Epithelial cell of esophagus (primary cell): ENCODE data around the gene EOLA1.
"Not testable (repeated sequence)": the region's sequence is repeated elsewhere in the genome, so short reads cannot be mapped to it uniquely, and the experiment has no call there.

Source experiments
- DNase-seq: peaks from one replicate; pipeline ENCODE4 v3.0.0; 2010; ENCODE audit warnings: low read depth
- H3K4me3 ChIP-seq: 2 replicates; pipeline ENCODE4 v1.5.1; 2011; ENCODE audit warnings: mild to moderate bottlenecking, low read length, control low read depth
- TF ChIP-seq, protein P1 (sequence below): IDR thresholded peaks from 2 replicates; pipeline ENCODE4 v1.5.1; 2011; ENCODE audit warnings: low read depth, mild to moderate bottlenecking, low read length, control low read depth, inconsistent platforms; ENCODE audit not compliant: insufficient read depth; ENCODE audit errors: missing control alignments

The EOLA1 gene

DNA sequence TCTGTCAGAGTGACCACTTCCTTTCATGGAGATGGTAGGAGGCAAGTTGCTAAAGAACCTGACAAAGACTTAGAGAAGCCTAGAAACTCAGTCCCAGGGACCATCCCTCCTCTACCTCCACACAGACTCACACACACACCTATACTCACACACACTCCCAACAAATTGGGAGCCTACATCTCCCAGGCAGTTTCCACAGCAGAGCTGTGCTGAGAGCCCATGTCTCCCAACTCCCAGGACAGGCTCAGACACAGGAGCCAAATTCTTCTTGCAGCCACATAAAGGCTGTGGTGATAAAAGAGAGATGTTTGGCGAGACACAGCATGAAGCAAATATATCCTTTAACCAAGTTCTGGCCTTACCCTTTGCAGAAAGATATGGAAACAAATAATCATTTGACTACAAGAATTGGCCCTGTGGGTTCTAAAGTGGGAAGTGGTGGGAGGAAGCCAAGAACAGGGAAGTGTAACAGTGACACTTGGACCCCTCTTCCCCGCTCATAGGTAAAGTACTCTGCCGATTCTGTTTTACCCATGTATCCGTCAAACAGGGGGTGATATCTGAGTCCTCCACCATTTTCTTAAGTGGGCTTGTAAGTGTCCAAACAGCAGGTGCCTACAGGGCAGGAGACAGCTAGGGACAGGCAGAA, 24.7 kb upstream of the EOLA1 start:
- TF ChIP-seq, protein P1, sequence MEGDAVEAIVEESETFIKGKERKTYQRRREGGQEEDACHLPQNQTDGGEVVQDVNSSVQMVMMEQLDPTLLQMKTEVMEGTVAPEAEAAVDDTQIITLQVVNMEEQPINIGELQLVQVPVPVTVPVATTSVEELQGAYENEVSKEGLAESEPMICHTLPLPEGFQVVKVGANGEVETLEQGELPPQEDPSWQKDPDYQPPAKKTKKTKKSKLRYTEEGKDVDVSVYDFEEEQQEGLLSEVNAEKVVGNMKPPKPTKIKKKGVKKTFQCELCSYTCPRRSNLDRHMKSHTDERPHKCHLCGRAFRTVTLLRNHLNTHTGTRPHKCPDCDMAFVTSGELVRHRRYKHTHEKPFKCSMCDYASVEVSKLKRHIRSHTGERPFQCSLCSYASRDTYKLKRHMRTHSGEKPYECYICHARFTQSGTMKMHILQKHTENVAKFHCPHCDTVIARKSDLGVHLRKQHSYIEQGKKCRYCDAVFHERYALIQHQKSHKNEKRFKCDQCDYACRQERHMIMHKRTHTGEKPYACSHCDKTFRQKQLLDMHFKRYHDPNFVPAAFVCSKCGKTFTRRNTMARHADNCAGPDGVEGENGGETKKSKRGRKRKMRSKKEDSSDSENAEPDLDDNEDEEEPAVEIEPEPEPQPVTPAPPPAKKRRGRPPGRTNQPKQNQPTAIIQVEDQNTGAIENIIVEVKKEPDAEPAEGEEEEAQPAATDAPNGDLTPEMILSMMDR, result no peak
- no peak for DNase-seq
- H3K4me3 ChIP-seq, result no peak overlapping the region

DNA sequence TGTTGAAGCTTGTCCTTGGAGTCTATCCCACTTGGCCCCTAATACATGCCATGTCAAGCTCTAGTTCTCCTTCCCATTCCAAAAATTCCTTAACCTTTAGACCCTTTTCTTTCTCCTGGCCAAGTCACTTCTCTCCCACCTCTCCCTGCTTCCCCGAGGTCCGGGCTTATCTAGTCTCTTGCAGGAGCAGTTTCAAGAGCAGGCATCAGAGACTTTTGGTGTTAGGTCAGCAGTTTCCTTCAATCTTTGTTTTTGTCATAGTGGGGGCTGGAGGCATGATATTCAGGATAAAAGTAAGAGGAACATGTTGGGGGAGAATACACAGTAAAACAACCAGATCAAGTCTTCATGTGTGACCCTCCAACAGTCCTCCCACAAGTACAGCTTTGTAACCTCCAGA, 24.2 kb upstream of the EOLA1 start:
- TF ChIP-seq, protein P1, result no peak
- no peak for DNase-seq
- H3K4me3 ChIP-seq, result no peak overlapping the region

DNA sequence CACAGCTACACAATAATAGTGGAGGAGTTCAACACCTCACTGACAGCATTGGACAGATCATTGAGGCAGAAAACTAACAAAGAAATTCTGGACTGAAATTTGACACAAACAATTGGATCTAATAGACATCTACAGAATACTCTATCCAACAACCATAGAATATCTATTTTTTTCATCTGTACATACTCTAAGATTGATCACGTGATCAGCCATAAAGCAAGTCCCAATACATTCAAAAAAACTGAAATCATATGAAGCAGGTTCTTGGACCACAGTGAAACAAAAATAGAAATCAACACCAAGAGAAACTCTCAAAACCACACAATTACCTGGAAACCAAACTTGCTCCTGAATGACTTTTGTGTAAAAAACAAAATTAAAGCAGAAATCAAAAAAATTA, 23.5 kb upstream of the EOLA1 start:
- TF ChIP-seq, protein P1, result no peak
- no peak for DNase-seq
- no peak overlapping the region for H3K4me3 ChIP-seq

DNA sequence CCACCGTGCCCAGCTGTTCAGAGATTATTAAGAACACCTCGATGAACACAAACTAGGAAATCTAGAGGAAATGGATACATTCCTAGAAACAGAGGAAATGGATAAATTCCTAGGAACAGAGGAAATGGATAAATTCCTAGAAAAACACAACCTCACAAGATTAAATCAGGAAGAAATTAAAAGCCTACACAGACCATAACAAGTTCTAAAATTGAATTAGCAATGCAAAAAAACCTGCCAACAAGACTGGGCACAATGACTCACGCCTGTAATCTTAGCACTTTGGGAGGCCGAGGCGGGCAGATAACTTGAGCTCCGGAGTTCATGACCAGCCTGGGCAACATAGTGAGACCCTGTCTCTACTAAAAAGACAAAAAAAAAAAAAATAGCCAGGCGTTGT, 22.6 kb upstream of the EOLA1 start:
- H3K4me3 ChIP-seq, result no peak overlapping the region
- TF ChIP-seq, protein P1, result no peak
- DNase-seq, result no peak

DNA sequence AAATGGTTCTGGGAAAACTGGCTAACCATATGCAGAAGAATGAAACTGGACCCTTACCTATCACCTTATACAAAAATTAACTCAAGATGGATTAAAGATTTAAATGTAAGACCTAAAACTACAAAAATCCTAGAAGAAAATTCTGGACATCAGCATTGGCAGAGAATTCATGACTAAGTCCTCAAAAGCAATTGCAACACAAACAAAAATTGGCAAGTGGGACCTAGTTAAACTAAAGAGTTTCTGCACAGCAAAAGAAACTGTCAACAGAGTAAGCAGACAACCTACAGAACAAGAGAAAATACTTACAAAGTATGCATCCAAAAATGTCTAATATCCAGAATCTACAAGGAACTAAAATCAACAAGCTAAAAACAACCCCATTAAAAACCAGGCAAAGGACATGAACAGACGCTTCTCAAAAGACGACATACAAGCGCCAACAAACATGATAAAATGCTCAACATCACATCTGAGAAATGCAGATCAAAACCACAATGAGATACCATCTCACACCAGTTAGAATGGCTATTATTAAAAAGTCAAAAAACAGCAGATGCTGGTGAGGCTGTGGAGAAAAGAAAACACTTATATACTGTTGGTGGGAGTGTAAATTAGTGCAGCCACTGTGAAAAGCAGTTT, 20.1 kb upstream of the EOLA1 start:
- DNase-seq, H3K4me3 ChIP-seq: not testable (repeated sequence)

DNA sequence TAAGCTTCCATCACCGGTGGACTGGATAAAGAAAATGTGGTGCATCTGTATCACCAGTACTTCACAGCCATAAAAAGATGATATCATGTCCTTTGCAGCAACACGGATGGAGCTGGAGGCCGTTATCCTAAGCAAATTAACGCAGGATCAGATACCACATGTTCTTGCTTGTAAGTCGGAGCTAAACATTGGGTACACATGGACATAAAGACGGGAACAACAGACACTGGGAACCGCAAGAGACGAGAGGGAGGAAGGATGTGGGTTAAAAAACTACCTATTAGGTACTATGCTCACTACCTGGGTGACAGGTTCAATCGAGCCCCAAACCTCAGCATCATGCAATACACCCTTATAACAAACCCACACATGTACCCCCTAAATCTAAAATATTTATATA, 19.4 kb upstream of the EOLA1 start:
- TF ChIP-seq, protein P1, result no peak
- DNase-seq, result no peak
- H3K4me3 ChIP-seq, result no peak overlapping the region

DNA sequence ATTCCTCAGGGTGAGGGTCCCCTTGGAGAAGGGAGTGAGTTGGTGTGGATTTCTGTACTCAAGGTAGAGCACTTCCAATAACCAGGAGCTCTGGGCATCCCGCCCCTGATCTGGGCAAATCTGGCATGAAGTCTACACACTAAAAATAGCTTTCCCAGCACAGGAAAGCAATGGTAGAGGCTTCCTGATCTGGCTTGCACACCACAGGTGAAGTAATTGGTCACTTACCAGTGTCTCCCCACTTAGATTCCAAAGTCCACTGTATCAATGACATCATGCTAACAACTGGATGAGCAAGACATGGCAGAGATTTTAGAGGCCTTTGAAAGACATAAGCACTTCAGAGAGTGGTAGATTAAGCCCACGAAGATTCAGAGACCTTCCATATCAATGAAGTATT, 17.9 kb upstream of the EOLA1 start:
- no peak overlapping the region for H3K4me3 ChIP-seq
- DNase-seq, result no peak
- TF ChIP-seq, protein P1, result no peak

DNA sequence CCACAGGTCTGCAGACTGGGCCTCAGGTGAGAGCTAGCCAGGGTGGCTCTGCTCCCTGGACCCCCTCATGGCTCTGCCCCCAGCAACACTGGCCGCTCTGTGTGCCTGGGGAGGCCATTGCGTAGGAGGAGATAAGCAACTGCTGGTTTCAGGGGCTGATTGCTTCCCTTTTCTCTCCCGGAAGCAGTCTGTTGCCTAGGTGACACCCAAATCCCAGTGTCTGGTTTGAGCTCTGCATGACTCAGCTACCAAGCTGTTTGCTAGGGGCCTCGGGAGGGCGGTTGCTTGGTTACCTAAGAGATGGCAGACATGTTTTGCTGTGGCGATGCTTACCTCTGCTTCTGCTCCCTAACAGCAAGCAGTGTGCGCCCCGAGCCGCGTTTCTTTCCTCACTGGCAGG, 15.4 kb upstream of the EOLA1 start:
- DNase-seq, result peak; percentile 33
- H3K4me3 ChIP-seq, result not testable (repeated sequence)

DNA sequence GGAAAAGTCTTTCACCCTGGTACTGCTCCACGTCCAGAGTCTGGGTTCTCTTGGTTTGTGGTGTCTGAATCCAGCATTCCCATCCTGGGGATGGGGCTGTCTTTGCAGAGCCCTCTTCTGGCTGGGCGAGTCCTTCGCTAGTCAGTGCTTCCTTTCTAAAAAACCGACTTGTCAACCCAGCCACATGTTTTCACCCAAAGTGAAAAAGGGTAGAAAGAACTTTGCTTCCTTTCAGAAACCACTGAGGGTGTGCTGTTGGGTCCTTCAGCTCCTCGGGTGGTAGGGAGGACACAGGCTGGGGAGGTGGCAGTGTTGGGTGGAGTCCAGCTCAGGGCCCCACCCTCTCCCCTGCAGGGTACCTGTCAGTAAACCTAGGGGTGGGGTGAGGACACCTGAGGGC, 14.9 kb upstream of the EOLA1 start:
- not testable (repeated sequence) for H3K4me3 ChIP-seq

DNA sequence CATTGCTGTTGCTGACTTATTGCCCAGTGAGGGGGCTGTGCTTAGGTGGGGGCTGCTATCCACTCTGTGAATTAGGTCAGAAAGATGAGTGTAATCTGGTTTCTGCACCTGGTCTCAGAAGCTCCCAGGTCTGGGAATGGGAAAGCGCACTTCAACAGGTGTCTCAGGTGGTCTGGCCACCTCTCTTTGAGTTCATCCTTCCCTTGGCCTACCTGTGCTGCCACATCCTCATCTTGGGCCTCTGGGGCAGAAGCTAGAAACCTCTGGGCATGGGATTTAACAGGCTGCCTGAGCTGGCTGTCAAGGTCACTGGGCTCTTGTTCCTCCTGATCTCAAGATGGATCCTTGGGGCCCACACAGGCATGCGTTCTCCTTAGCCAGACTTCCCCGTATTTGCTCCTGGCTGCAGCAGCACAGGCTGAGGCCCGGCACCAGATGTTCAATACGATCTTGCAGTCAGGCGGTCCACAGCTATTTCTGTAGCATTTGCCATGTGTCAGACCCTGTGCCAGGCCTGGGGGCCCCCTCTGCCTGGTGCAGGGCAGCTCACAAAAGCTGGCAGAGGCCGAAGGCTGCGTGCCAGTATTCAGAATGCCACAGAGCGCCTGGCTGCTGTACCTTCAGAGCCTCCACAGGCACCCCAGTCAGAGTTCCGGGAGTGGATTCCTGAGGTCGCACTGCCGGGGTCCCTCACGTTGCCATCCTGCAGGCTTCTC, 14.3 kb upstream of the EOLA1 start:
- not testable (repeated sequence) for DNase-seq

More for the DNA sequence above, 14.9 kb upstream of the EOLA1 start:
- DNase-seq, result not testable (repeated sequence)

More for the DNA sequence above, 14.3 kb upstream of the EOLA1 start:
- not testable (repeated sequence) for H3K4me3 ChIP-seq
